ENCODE measurements around the gene POLR2J2.
A peak's percentile ranks its signal among the peaks of the same experiment; 100 is the strongest.
"Not testable (repeated sequence)": the region's sequence is repeated elsewhere in the genome, so short reads cannot be mapped to it uniquely, and the experiment has no call there.

Gene POLR2J2

GRCh38 chr7:102694008-102694407, 22.5 kb upstream of the POLR2J2 start:
- H3K27me3 ChIP-seq (ENCODE audit: control insufficient read depth, insufficient read depth, low read length) = peaks cover 13% of the 10 kb centered on the region
- H3K4me3 ChIP-seq (ENCODE audit: low read depth, low read length); H3K9me3 ChIP-seq (ENCODE audit: control insufficient read depth, insufficient read depth, low read depth, low read length); H3K4me1 ChIP-seq (ENCODE audit: control insufficient read depth, insufficient read depth, low read length); H3K27ac ChIP-seq (ENCODE audit: low read depth, low read length); H3K9ac ChIP-seq (ENCODE audit: low read length); H3K36me3 ChIP-seq (ENCODE audit: control insufficient read depth, insufficient read depth, low read length): not testable (repeated sequence)

- not testable (repeated sequence) for H3K36me3 ChIP-seq (ENCODE audit: control insufficient read depth, insufficient read depth, low read length); H3K4me1 ChIP-seq (ENCODE audit: control insufficient read depth, insufficient read depth, low read length); H3K9ac ChIP-seq (ENCODE audit: low read length); H3K4me3 ChIP-seq (ENCODE audit: low read depth, low read length); H3K9me3 ChIP-seq (ENCODE audit: control insufficient read depth, insufficient read depth, low read depth, low read length); H3K27ac ChIP-seq (ENCODE audit: low read depth, low read length)
- H3K27me3 ChIP-seq (ENCODE audit: control insufficient read depth, insufficient read depth, low read length) = peaks cover 13% of the 10 kb centered on the region
Observed at GRCh38 chr7:102690602-102691001, 19.1 kb upstream of the POLR2J2 start.

- H3K9ac ChIP-seq (ENCODE audit: low read length); H3K36me3 ChIP-seq (ENCODE audit: control insufficient read depth, insufficient read depth, low read length); H3K4me1 ChIP-seq (ENCODE audit: control insufficient read depth, insufficient read depth, low read length); H3K9me3 ChIP-seq (ENCODE audit: control insufficient read depth, insufficient read depth, low read depth, low read length); H3K27ac ChIP-seq (ENCODE audit: low read depth, low read length): not testable (repeated sequence)
- H3K27me3 ChIP-seq (ENCODE audit: control insufficient read depth, insufficient read depth, low read length) = peaks cover 11% of the 10 kb centered on the region
- peak overlapping the region; percentile 55 for H3K4me3 ChIP-seq (ENCODE audit: low read depth, low read length)
Observed at GRCh38 chr7:102689436-102690282, 18.2 kb upstream of the POLR2J2 start.

GRCh38 chr7:102688299-102689036, 17.0 kb upstream of the POLR2J2 start:
- H3K27ac ChIP-seq (ENCODE audit: low read depth, low read length); H3K4me1 ChIP-seq (ENCODE audit: control insufficient read depth, insufficient read depth, low read length): not testable (repeated sequence)

GRCh38 chr7:102682560-102682959, 11.1 kb upstream of the POLR2J2 start:
- not testable (repeated sequence) for H3K27ac ChIP-seq (ENCODE audit: low read depth, low read length); H3K9ac ChIP-seq (ENCODE audit: low read length); H3K4me1 ChIP-seq (ENCODE audit: control insufficient read depth, insufficient read depth, low read length); H3K36me3 ChIP-seq (ENCODE audit: control insufficient read depth, insufficient read depth, low read length); H3K9me3 ChIP-seq (ENCODE audit: control insufficient read depth, insufficient read depth, low read depth, low read length); H3K4me3 ChIP-seq (ENCODE audit: low read depth, low read length); H3K27me3 ChIP-seq (ENCODE audit: control insufficient read depth, insufficient read depth, low read length)

More at GRCh38 chr7:102688299-102689036, 17.0 kb upstream of the POLR2J2 start:
- not testable (repeated sequence) for H3K9ac ChIP-seq (ENCODE audit: low read length); H3K9me3 ChIP-seq (ENCODE audit: control insufficient read depth, insufficient read depth, low read depth, low read length); H3K36me3 ChIP-seq (ENCODE audit: control insufficient read depth, insufficient read depth, low read length); H3K4me3 ChIP-seq (ENCODE audit: low read depth, low read length); H3K27me3 ChIP-seq (ENCODE audit: control insufficient read depth, insufficient read depth, low read length)

- not testable (repeated sequence) for H3K36me3 ChIP-seq (ENCODE audit: control insufficient read depth, insufficient read depth, low read length); H3K9me3 ChIP-seq (ENCODE audit: control insufficient read depth, insufficient read depth, low read depth, low read length); H3K27ac ChIP-seq (ENCODE audit: low read depth, low read length); H3K4me3 ChIP-seq (ENCODE audit: low read depth, low read length); H3K27me3 ChIP-seq (ENCODE audit: control insufficient read depth, insufficient read depth, low read length); H3K4me1 ChIP-seq (ENCODE audit: control insufficient read depth, insufficient read depth, low read length); H3K9ac ChIP-seq (ENCODE audit: low read length)
Observed at GRCh38 chr7:102680780-102681179, 9.3 kb upstream of the POLR2J2 start.

- H3K36me3 ChIP-seq (ENCODE audit: control insufficient read depth, insufficient read depth, low read length) = not testable (repeated sequence)
Observed at GRCh38 chr7:102675545-102675944, 4.1 kb upstream of the POLR2J2 start.

GRCh38 chr7:102673447-102674067, 2.1 kb upstream of the POLR2J2 start:
- not testable (repeated sequence) for H3K27me3 ChIP-seq (ENCODE audit: control insufficient read depth, insufficient read depth, low read length); H3K4me1 ChIP-seq (ENCODE audit: control insufficient read depth, insufficient read depth, low read length); H3K27ac ChIP-seq (ENCODE audit: low read depth, low read length); H3K4me3 ChIP-seq (ENCODE audit: low read depth, low read length); H3K36me3 ChIP-seq (ENCODE audit: control insufficient read depth, insufficient read depth, low read length); H3K9ac ChIP-seq (ENCODE audit: low read length); H3K9me3 ChIP-seq (ENCODE audit: control insufficient read depth, insufficient read depth, low read depth, low read length)

More at GRCh38 chr7:102675545-102675944, 4.1 kb upstream of the POLR2J2 start:
- H3K27me3 ChIP-seq (ENCODE audit: control insufficient read depth, insufficient read depth, low read length); H3K4me3 ChIP-seq (ENCODE audit: low read depth, low read length); H3K27ac ChIP-seq (ENCODE audit: low read depth, low read length); H3K9me3 ChIP-seq (ENCODE audit: control insufficient read depth, insufficient read depth, low read depth, low read length); H3K9ac ChIP-seq (ENCODE audit: low read length); H3K4me1 ChIP-seq (ENCODE audit: control insufficient read depth, insufficient read depth, low read length): not testable (repeated sequence)

- not testable (repeated sequence) for H3K27ac ChIP-seq (ENCODE audit: low read depth, low read length); H3K9me3 ChIP-seq (ENCODE audit: control insufficient read depth, insufficient read depth, low read depth, low read length); H3K4me1 ChIP-seq (ENCODE audit: control insufficient read depth, insufficient read depth, low read length); H3K9ac ChIP-seq (ENCODE audit: low read length); H3K27me3 ChIP-seq (ENCODE audit: control insufficient read depth, insufficient read depth, low read length); H3K36me3 ChIP-seq (ENCODE audit: control insufficient read depth, insufficient read depth, low read length); H3K4me3 ChIP-seq (ENCODE audit: low read depth, low read length)
Observed at GRCh38 chr7:102671956-102672307, 469 bp upstream of the POLR2J2 start.

- not testable (repeated sequence) for H3K9ac ChIP-seq (ENCODE audit: low read length); H3K4me3 ChIP-seq (ENCODE audit: low read depth, low read length); H3K36me3 ChIP-seq (ENCODE audit: control insufficient read depth, insufficient read depth, low read length); H3K27ac ChIP-seq (ENCODE audit: low read depth, low read length); H3K9me3 ChIP-seq (ENCODE audit: control insufficient read depth, insufficient read depth, low read depth, low read length); H3K4me1 ChIP-seq (ENCODE audit: control insufficient read depth, insufficient read depth, low read length); H3K27me3 ChIP-seq (ENCODE audit: control insufficient read depth, insufficient read depth, low read length)
Observed at GRCh38 chr7:102667523-102667922, 3.9 kb downstream of the POLR2J2 start.

- not testable (repeated sequence) for H3K4me1 ChIP-seq (ENCODE audit: control insufficient read depth, insufficient read depth, low read length); H3K27ac ChIP-seq (ENCODE audit: low read depth, low read length); H3K27me3 ChIP-seq (ENCODE audit: control insufficient read depth, insufficient read depth, low read length); H3K9me3 ChIP-seq (ENCODE audit: control insufficient read depth, insufficient read depth, low read depth, low read length); H3K4me3 ChIP-seq (ENCODE audit: low read depth, low read length); H3K36me3 ChIP-seq (ENCODE audit: control insufficient read depth, insufficient read depth, low read length); H3K9ac ChIP-seq (ENCODE audit: low read length)
Observed at GRCh38 chr7:102666850-102667249, 4.6 kb downstream of the POLR2J2 start.

Data from HUES6 (cell line).